22Rv1 (cell line): ENCODE measurements around the gene LZTS3.

Experiments
- CTCF ChIP-seq: fragments of 450-650 bp; IDR thresholded peaks from 2 replicates; pipeline ENCODE4 v1.5.1; 2017; ENCODE audit warnings: mild to moderate bottlenecking
- ZFX ChIP-seq: fragments of 450-650 bp; IDR thresholded peaks from 2 replicates; pipeline ENCODE4 v1.6.1; 2017; ENCODE audit warnings: antibody characterized with exemption, borderline replicate concordance

GRCh38 chr20:3195590-3196237 lies 22.4 kb upstream of the LZTS3 start:
- TF ChIP-seq CTCF: no peak
- no peak for TF ChIP-seq ZFX
